CD4-positive, alpha-beta T cell (primary cell): ENCODE results near the gene FNBP1L. TPM values are rescaled to one million over a fixed set of nuclear protein-coding genes. Genes with fewer than 3 reads are reported as not detected.

ENCODE experiments used
- ATAC-seq: fragments of 200-7000 bp; cut with Tn5 transposase; one replicate; pipeline ENCODE4 v1.10.0; 2022; ENCODE audit warnings: mild to moderate bottlenecking; ENCODE audit not compliant: poor library complexity
- CTCF ChIA-PET: fragments of 350-600 bp; sonication (Branson Sonifier 250); formaldehyde crosslinking; loops from one replicate; lab custom pipeline; 2021; ENCODE audit warnings: antibody characterized with exemption, inconsistent platforms; lab: Charles Lee
- POLR2A ChIA-PET: fragments of 350-600 bp; sonication (Branson Sonifier 250); formaldehyde crosslinking; loops from one replicate; lab custom pipeline; 2021; ENCODE audit warnings: antibody characterized with exemption, inconsistent platforms; lab: Charles Lee
- DNase-seq, 14 experiments: peaks; one replicate each; pipeline ENCODE4 v3.0.0-alpha.2; 2013 to 2020; ENCODE audit warnings: mixed read lengths in 2 of 14
- H3K27ac ChIP-seq, 2 donors: one replicate each; pipeline versions ENCODE4 v1.5.1 to v1.7.0; 2013; ENCODE audit warnings: low read length in 2 of 2, low read depth in 1 of 2, mild to moderate bottlenecking in 1 of 2
- H3K27me3 ChIP-seq, 2 experiments: 1 replicate in 1 of 2; 2 replicates in 1 of 2; pipeline versions ENCODE4 v1.6.1 to v1.7.0; 2013; ENCODE audit warnings: low read length in 2 of 2, control low read depth in 1 of 2, mild to moderate bottlenecking in 1 of 2, moderate library complexity in 1 of 2; ENCODE audit not compliant: insufficient read depth in 2 of 2, control insufficient read depth in 1 of 2
- H3K36me3 ChIP-seq: one replicate; pipeline ENCODE4 v1.6.1; 2013; ENCODE audit warnings: low read length, control low read depth; ENCODE audit not compliant: insufficient read depth
- H3K4me1 ChIP-seq: one replicate; pipeline ENCODE4 v1.6.1; 2013; ENCODE audit warnings: low read length, control low read depth; ENCODE audit not compliant: insufficient read depth
- H3K4me3 ChIP-seq: one replicate; pipeline ENCODE4 v1.5.1; 2013; ENCODE audit warnings: mild to moderate bottlenecking, low read length, moderate library complexity
- H3K9me3 ChIP-seq, 2 experiments: 1 replicate in 1 of 2; 2 replicates in 1 of 2; pipeline versions ENCODE4 v1.6.1 to v1.7.0; 2013; ENCODE audit warnings: low read length in 2 of 2, mild to moderate bottlenecking in 2 of 2, control low read depth in 1 of 2, moderate library complexity in 1 of 2; ENCODE audit not compliant: control insufficient read depth in 1 of 2, insufficient read depth in 1 of 2
- H3K27ac Mint-ChIP-seq: one replicate; pipeline ENCODE4 v1.8.0; 2020; ENCODE audit warnings: mixed read lengths
- H3K27me3 Mint-ChIP-seq: one replicate; pipeline ENCODE4 v1.8.0; 2021; ENCODE audit warnings: mixed read lengths
- H3K36me3 Mint-ChIP-seq: one replicate; pipeline ENCODE4 v1.8.0; 2021; ENCODE audit warnings: low read depth, mixed read lengths
- H3K4me1 Mint-ChIP-seq: one replicate; pipeline ENCODE4 v1.8.0; 2021; ENCODE audit warnings: low read depth, mixed read lengths
- H3K4me3 Mint-ChIP-seq: one replicate; pipeline ENCODE4 v1.8.0; 2020; ENCODE audit warnings: mild to moderate bottlenecking, mixed read lengths
- H3K9me3 Mint-ChIP-seq: one replicate; pipeline ENCODE4 v1.8.0; 2020; ENCODE audit warnings: mixed read lengths
- CTCF ChIP-seq: fragments of 200-600 bp; IDR thresholded peaks from one replicate; pipeline ENCODE4 v1.8.0; 2022; ENCODE audit warnings: antibody characterized with exemption, mild to moderate bottlenecking
- intact Hi-C, 2 experiments: fragments of 100-400 bp; cut with DNase I in 1 of 2; cut with micrococcal nuclease in 1 of 2; formaldehyde crosslinking; loops; one replicate each; pipeline versions ENCODE4 v1.15.1 to v1.9.0; 2023 to 2025; cut with DNase I, micrococcal nuclease
- total RNA-seq, 174 experiments: library from RNA in 2 of 174; stranded (reverse) in 2 of 174; gene quantifications; one replicate each; pipeline ENCODE4 v1.2.3 and lab custom pipeline; 2021 to 2026

The FNBP1L gene
- total RNA-seq, 2 experiments from 2014 or later: 1.1 TPM

GRCh38 chr1:93573940-93574469 lies 126.1 kb downstream of the FNBP1L start:
- intact Hi-C loops: no loop called here
- ChIA-PET CTCF (no interaction called here), POLR2A (no interaction called here)
- Mint-ChIP-seq H3K27me3 (no peaks in the 10 kb centered on the region), H3K27ac (no peak overlapping the region), H3K4me1 (no peaks in the 10 kb centered on the region), H3K9me3 (no peaks in the 10 kb centered on the region), H3K36me3 (no peaks in the 10 kb centered on the region), H3K4me3 (no peak overlapping the region)
- no peak overlapping the region for H3K27ac ChIP-seq
- no peaks in the 10 kb centered on the region for H3K27me3 ChIP-seq
- H3K4me3 ChIP-seq: no peak overlapping the region
- DNase-seq (no peak), ATAC-seq (no peak)
- no peaks in the 10 kb centered on the region for H3K36me3 ChIP-seq
- H3K9me3 ChIP-seq: no peaks in the 10 kb centered on the region
- H3K4me1 ChIP-seq: no peaks in the 10 kb centered on the region
- no peak for TF ChIP-seq CTCF

GRCh38 chr1:93574511-93574910 lies 126.6 kb downstream of the FNBP1L start:
- H3K9me3 ChIP-seq: no peaks in the 10 kb centered on the region
- ChIA-PET POLR2A (no interaction called here), CTCF (no interaction called here)
- no peak overlapping the region for H3K27ac Mint-ChIP-seq
- H3K27ac ChIP-seq: no peak overlapping the region
- no peak for DNase-seq
- H3K4me1 ChIP-seq: no peaks in the 10 kb centered on the region
- intact Hi-C loops: no loop called here
- no peak for TF ChIP-seq CTCF
- H3K4me3 ChIP-seq: no peak overlapping the region
- H3K4me3 Mint-ChIP-seq: no peak overlapping the region
- no peaks in the 10 kb centered on the region for H3K36me3 ChIP-seq
- no peaks in the 10 kb centered on the region for H3K9me3 Mint-ChIP-seq
- no peaks in the 10 kb centered on the region for H3K27me3 ChIP-seq
- no peaks in the 10 kb centered on the region for H3K4me1 Mint-ChIP-seq
- no peak for ATAC-seq
- no peaks in the 10 kb centered on the region for H3K27me3 Mint-ChIP-seq
- H3K36me3 Mint-ChIP-seq: no peaks in the 10 kb centered on the region

- ChIA-PET POLR2A (no interaction called here), CTCF (no interaction called here)
- Mint-ChIP-seq H3K9me3 (no peaks in the 10 kb centered on the region), H3K4me1 (no peaks in the 10 kb centered on the region), H3K27me3 (no peaks in the 10 kb centered on the region), H3K27ac (no peak overlapping the region), H3K36me3 (no peaks in the 10 kb centered on the region), H3K4me3 (no peak overlapping the region)
- Histone ChIP-seq H3K4me3 (no peak overlapping the region), H3K27me3 (no peaks in the 10 kb centered on the region), H3K4me1 (no peaks in the 10 kb centered on the region), H3K36me3 (no peaks in the 10 kb centered on the region), H3K27ac (no peak overlapping the region), H3K9me3 (no peaks in the 10 kb centered on the region)
- DNase-seq: no peak
- no peak for TF ChIP-seq CTCF
- no peak for ATAC-seq
- intact Hi-C loops: no loop called here
These were observed 127.1 kb downstream of the FNBP1L start for GRCh38 chr1:93574991-93575390.
